WTC11 (cell line): ENCODE results near the gene SAP130.

Experiments
- ETV6 ChIP-seq: sonication (generic); formaldehyde crosslinking; IDR thresholded peaks from 2 replicates; pipeline ENCODE4 v1.8.1; 2022; ENCODE audit warnings: mild to moderate bottlenecking, missing genetic modification reagents
- SOX15 ChIP-seq: fragments of 250-450 bp; sonication (Bioruptor Pico); IDR thresholded peaks from 2 replicates; pipeline ENCODE4 v1.9.0; 2021; ENCODE audit warnings: mild to moderate bottlenecking
- ZNF138 ChIP-seq: sonication (generic); formaldehyde crosslinking; conservative IDR thresholded peaks from 2 replicates; pipeline ENCODE4 v1.8.1; 2022; ENCODE audit warnings: mild to moderate bottlenecking, moderate library complexity, missing genetic modification reagents
- ZNF219 ChIP-seq: sonication (generic); formaldehyde crosslinking; IDR thresholded peaks from 2 replicates; pipeline ENCODE4 v1.8.0; 2023; ENCODE audit warnings: missing genetic modification reagents, mild to moderate bottlenecking, borderline replicate concordance
- ZNF416 ChIP-seq: fragments of 250-450 bp; sonication (Bioruptor Pico); IDR thresholded peaks from 2 replicates; pipeline ENCODE4 v1.9.0; 2021; ENCODE audit warnings: mild to moderate bottlenecking, inconsistent platforms
- TF ChIP-seq, protein P1 (sequence below): fragments of 200-600 bp; IDR thresholded peaks from 2 replicates; pipeline ENCODE4 v1.8.0; 2022; ENCODE audit warnings: antibody characterized with exemption
- TF ChIP-seq, protein P2 (sequence below): sonication (generic); formaldehyde crosslinking; conservative IDR thresholded peaks from 2 replicates; pipeline ENCODE4 v1.8.1; 2023; ENCODE audit warnings: mild to moderate bottlenecking, low read depth, missing genetic modification reagents, moderate library complexity
- TF ChIP-seq, protein P3 (sequence below): fragments of 250-450 bp; sonication (Bioruptor Pico); IDR thresholded peaks from 2 replicates; pipeline ENCODE4 v1.8.0; 2021; ENCODE audit warnings: mild to moderate bottlenecking
- TF ChIP-seq, protein P4 (sequence below): sonication (generic); formaldehyde crosslinking; IDR thresholded peaks from 2 replicates; pipeline ENCODE4 v1.8.1; 2023; ENCODE audit warnings: mild to moderate bottlenecking, moderate library complexity, missing genetic modification reagents
- TF ChIP-seq, protein P5 (sequence below): sonication (generic); formaldehyde crosslinking; IDR thresholded peaks from 2 replicates; pipeline ENCODE4 v1.8.0; 2022; ENCODE audit warnings: mild to moderate bottlenecking, missing genetic modification reagents

DNA sequence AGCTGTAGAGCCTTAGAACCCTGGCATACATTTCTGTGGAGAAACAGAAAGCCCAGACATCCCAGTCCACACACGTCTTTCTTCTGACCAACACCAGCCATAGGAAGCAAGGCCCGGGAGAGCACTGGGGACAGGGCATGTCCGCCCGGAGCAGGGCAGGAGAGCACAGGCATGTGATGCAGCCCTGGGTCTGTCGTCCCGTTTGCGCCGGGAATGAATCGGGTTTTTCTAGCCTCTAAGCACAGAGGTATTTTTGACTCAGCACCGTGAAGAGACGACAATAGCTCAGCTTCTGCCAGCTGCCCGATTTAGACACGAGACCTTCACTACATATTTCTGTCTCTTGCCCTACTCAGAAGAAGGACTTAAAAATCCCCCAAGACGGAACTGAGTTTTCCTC, 134.8 kb downstream of the SAP130 start:
- TF ChIP-seq, protein P1, sequence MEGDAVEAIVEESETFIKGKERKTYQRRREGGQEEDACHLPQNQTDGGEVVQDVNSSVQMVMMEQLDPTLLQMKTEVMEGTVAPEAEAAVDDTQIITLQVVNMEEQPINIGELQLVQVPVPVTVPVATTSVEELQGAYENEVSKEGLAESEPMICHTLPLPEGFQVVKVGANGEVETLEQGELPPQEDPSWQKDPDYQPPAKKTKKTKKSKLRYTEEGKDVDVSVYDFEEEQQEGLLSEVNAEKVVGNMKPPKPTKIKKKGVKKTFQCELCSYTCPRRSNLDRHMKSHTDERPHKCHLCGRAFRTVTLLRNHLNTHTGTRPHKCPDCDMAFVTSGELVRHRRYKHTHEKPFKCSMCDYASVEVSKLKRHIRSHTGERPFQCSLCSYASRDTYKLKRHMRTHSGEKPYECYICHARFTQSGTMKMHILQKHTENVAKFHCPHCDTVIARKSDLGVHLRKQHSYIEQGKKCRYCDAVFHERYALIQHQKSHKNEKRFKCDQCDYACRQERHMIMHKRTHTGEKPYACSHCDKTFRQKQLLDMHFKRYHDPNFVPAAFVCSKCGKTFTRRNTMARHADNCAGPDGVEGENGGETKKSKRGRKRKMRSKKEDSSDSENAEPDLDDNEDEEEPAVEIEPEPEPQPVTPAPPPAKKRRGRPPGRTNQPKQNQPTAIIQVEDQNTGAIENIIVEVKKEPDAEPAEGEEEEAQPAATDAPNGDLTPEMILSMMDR: no peak
- TF ChIP-seq, protein P2, sequence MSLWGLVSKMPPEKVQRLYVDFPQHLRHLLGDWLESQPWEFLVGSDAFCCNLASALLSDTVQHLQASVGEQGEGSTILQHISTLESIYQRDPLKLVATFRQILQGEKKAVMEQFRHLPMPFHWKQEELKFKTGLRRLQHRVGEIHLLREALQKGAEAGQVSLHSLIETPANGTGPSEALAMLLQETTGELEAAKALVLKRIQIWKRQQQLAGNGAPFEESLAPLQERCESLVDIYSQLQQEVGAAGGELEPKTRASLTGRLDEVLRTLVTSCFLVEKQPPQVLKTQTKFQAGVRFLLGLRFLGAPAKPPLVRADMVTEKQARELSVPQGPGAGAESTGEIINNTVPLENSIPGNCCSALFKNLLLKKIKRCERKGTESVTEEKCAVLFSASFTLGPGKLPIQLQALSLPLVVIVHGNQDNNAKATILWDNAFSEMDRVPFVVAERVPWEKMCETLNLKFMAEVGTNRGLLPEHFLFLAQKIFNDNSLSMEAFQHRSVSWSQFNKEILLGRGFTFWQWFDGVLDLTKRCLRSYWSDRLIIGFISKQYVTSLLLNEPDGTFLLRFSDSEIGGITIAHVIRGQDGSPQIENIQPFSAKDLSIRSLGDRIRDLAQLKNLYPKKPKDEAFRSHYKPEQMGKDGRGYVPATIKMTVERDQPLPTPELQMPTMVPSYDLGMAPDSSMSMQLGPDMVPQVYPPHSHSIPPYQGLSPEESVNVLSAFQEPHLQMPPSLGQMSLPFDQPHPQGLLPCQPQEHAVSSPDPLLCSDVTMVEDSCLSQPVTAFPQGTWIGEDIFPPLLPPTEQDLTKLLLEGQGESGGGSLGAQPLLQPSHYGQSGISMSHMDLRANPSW (CRISPR knock-in tag): no peak
- TF ChIP-seq ZNF416 (CRISPR knock-in tag) (no peak), ZNF138 (no peak), ETV6 (CRISPR knock-in tag) (no peak), ZNF219 (CRISPR knock-in tag) (no peak), SOX15 (CRISPR knock-in tag) (no peak)
- TF ChIP-seq, protein P3, sequence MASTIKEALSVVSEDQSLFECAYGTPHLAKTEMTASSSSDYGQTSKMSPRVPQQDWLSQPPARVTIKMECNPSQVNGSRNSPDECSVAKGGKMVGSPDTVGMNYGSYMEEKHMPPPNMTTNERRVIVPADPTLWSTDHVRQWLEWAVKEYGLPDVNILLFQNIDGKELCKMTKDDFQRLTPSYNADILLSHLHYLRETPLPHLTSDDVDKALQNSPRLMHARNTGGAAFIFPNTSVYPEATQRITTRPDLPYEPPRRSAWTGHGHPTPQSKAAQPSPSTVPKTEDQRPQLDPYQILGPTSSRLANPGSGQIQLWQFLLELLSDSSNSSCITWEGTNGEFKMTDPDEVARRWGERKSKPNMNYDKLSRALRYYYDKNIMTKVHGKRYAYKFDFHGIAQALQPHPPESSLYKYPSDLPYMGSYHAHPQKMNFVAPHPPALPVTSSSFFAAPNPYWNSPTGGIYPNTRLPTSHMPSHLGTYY (CRISPR knock-in tag): no peak
- TF ChIP-seq, protein P4, sequence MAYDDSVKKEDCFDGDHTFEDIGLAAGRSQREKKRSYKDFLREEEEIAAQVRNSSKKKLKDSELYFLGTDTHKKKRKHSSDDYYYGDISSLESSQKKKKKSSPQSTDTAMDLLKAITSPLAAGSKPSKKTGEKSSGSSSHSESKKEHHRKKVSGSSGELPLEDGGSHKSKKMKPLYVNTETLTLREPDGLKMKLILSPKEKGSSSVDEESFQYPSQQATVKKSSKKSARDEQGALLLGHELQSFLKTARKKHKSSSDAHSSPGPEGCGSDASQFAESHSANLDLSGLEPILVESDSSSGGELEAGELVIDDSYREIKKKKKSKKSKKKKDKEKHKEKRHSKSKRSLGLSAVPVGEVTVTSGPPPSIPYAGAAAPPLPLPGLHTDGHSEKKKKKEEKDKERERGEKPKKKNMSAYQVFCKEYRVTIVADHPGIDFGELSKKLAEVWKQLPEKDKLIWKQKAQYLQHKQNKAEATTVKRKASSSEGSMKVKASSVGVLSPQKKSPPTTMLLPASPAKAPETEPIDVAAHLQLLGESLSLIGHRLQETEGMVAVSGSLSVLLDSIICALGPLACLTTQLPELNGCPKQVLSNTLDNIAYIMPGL: no peak
- TF ChIP-seq, protein P5, sequence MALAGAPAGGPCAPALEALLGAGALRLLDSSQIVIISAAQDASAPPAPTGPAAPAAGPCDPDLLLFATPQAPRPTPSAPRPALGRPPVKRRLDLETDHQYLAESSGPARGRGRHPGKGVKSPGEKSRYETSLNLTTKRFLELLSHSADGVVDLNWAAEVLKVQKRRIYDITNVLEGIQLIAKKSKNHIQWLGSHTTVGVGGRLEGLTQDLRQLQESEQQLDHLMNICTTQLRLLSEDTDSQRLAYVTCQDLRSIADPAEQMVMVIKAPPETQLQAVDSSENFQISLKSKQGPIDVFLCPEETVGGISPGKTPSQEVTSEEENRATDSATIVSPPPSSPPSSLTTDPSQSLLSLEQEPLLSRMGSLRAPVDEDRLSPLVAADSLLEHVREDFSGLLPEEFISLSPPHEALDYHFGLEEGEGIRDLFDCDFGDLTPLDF (CRISPR knock-in tag): no peak
